ENCODE measurements around the gene SENP7.

DNA sequence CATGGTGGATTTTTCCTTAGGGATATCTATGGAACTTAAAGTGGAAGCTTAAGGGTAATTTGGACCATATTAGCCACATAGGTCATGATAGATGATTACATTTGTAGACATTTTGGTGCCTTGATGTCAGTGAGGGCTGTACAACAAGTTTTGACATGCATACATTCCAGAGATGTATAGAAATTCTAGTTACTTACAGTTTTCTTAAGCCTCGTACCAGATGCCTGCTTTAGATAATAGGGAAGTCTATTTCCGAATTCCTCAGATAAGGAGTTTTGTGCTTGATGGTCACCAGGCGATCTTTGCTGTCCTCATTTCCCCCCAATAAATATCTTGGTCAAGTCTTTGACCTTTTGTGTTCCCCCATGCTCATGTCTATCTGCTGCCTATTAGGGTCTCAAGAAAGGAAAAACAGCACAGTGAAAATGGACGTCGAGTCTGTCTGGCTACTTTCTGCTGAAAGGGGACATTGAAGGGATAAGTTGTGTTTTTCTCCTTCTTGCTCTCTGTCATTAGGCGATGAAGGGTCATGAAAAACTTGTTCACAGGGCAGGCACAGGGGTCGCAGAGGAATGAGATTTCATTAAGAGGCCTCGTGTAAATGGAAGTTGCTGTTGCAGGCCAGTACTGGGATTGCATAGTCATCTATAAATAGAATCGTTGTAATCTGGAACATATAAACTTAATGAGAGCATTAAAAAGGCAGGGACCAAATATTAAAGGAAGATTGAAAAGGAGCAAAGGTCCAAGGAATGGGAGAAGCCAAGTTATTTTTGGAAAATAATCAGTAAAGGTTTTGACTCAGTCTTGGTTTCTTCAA is 20.0 kb upstream of the SENP7 start:
- TF ChIP-seq POLR2A (IDR thresholded peaks at IDR 0.05) (no peak), POLR2AphosphoS5 (IDR thresholded peaks at IDR 0.05; ENCODE audit: insufficient read depth in 1 of 2, low read depth in 1 of 2) (no peak)
- TF ChIP-seq, protein P1, sequence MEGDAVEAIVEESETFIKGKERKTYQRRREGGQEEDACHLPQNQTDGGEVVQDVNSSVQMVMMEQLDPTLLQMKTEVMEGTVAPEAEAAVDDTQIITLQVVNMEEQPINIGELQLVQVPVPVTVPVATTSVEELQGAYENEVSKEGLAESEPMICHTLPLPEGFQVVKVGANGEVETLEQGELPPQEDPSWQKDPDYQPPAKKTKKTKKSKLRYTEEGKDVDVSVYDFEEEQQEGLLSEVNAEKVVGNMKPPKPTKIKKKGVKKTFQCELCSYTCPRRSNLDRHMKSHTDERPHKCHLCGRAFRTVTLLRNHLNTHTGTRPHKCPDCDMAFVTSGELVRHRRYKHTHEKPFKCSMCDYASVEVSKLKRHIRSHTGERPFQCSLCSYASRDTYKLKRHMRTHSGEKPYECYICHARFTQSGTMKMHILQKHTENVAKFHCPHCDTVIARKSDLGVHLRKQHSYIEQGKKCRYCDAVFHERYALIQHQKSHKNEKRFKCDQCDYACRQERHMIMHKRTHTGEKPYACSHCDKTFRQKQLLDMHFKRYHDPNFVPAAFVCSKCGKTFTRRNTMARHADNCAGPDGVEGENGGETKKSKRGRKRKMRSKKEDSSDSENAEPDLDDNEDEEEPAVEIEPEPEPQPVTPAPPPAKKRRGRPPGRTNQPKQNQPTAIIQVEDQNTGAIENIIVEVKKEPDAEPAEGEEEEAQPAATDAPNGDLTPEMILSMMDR (IDR thresholded peaks at IDR 0.05), result no peak

Measured in vagina (tissue), 2 donors.